K562 (cell line): Measurements from ENCODE around the gene KRT81. TPM values are rescaled to one million over a fixed set of nuclear protein-coding genes. Genes with fewer than 3 reads are reported as not detected.

Experiments used
- BHLHE40 ChIP-seq: IDR thresholded peaks from 2 replicates; pipeline ENCODE4 v1.6.1; 2011; ENCODE audit warnings: low read length, improper control_type of control experiment
- HMGN3 ChIP-seq: IDR thresholded peaks from 2 replicates; pipeline ENCODE4 v1.6.1; 2011; ENCODE audit warnings: borderline replicate concordance, low read depth, mild to moderate bottlenecking, mixed read lengths, low read length; ENCODE audit not compliant: insufficient read length; ENCODE audit errors: extremely low read depth
- KLF16 ChIP-seq: IDR thresholded peaks from 2 replicates; pipeline ENCODE4 v1.6.1; 2016; ENCODE audit warnings: antibody characterized with exemption
- MAZ ChIP-seq, 2 experiments: fragments of 450-650 bp in 1 of 2; sonication (generic) in 1 of 2; formaldehyde crosslinking; IDR thresholded peaks in 1 of 2; conservative IDR thresholded peaks in 1 of 2; 2 replicates each; pipeline versions ENCODE4 v1.4.0 to v1.5.0; 2020; ENCODE audit warnings: mild to moderate bottlenecking in 1 of 2, missing genetic modification reagents in 1 of 2
- PHTF2 ChIP-seq: fragments of 250-450 bp; sonication (Bioruptor Pico); IDR thresholded peaks from 2 replicates; pipeline ENCODE4 v1.5.0; 2021; ENCODE audit warnings: mild to moderate bottlenecking
- RUNX1 ChIP-seq: sonication (generic); IDR thresholded peaks from 2 replicates; pipeline ENCODE4 v1.6.1; 2016; ENCODE audit warnings: antibody characterized with exemption, low read depth
- YY1 ChIP-seq, 3 experiments: IDR thresholded peaks; 2 replicates each; pipeline ENCODE4 v1.6.1; 2011; ENCODE audit warnings: low read length in 2 of 3, mild to moderate bottlenecking in 2 of 3, moderate library complexity in 2 of 3, borderline replicate concordance in 1 of 3, control low read depth in 1 of 3, low read depth in 1 of 3; ENCODE audit not compliant: insufficient read depth in 3 of 3, insufficient replicate concordance in 2 of 3, control insufficient read depth in 1 of 3, insufficient read length in 1 of 3; ENCODE audit errors: extremely low read depth in 1 of 3
- polyA plus RNA-seq, 8 experiments: library from polyadenylated mRNA; depleted of rRNA in 4 of 8; stranded (reverse) in 5 of 8; unstranded in 3 of 8; fragments of >200 nt; fragmentation: Nextera tagmentation in 2 of 8; fragmentation: Illumina TruSeq in 1 of 8; extraction: Ambion mirVana in 2 of 8; extraction: Trizol in 1 of 8; gene quantifications; 2 replicates each; pipeline versions ENCODE4 v1.2.1 to v1.2.3, GENCODE V29; 2011 to 2014; ENCODE audit warnings: inconsistent platforms in 1 of 8, missing spikeins in 1 of 8
- total RNA-seq, 7 experiments: library from RNA; depleted of rRNA in 6 of 7; stranded (reverse); fragments of >200 nt in 6 of 7; fragmentation: Illumina TruSeq in 2 of 7; extraction: Trizol in 2 of 7; gene quantifications; 2 replicates each; pipeline versions ENCODE4 v1.2.1 to v1.2.3, GENCODE V29; 2011 to 2021; ENCODE audit warnings: low replicate concordance in 1 of 7
- TF ChIP-seq, protein P1 (sequence below): fragments of 250-450 bp; sonication (Bioruptor Pico); IDR thresholded peaks from 2 replicates; pipeline ENCODE4 v1.5.0; 2022; ENCODE audit warnings: mild to moderate bottlenecking
- TF ChIP-seq, protein P2 (sequence below): sonication (generic); formaldehyde crosslinking; IDR thresholded peaks from 2 replicates; pipeline ENCODE4 v1.8.0; 2022; ENCODE audit warnings: missing genetic modification reagents, mild to moderate bottlenecking, moderate library complexity, borderline replicate concordance
- TF ChIP-seq, protein P3 (sequence below): fragments of 250-450 bp; sonication (Bioruptor Pico); IDR thresholded peaks from 2 replicates; pipeline ENCODE4 v1.5.0; 2021
- TF ChIP-seq, protein P4 (sequence below), 2 experiments: fragments of 450-650 bp; formaldehyde crosslinking in 1 of 2; IDR thresholded peaks; 2 replicates each; pipeline versions ENCODE4 v1.4.0 to v1.6.1; 2014 to 2020; ENCODE audit warnings: mild to moderate bottlenecking in 2 of 2, borderline replicate concordance in 1 of 2, low read depth in 1 of 2

KRT81 gene
- total and polyA plus RNA-seq, 9 of the 15 experiments (the other 6 are each of a cell fraction or from before 2014, with no cell fraction given), result 0.27 TPM; not detected in 8

DNA sequence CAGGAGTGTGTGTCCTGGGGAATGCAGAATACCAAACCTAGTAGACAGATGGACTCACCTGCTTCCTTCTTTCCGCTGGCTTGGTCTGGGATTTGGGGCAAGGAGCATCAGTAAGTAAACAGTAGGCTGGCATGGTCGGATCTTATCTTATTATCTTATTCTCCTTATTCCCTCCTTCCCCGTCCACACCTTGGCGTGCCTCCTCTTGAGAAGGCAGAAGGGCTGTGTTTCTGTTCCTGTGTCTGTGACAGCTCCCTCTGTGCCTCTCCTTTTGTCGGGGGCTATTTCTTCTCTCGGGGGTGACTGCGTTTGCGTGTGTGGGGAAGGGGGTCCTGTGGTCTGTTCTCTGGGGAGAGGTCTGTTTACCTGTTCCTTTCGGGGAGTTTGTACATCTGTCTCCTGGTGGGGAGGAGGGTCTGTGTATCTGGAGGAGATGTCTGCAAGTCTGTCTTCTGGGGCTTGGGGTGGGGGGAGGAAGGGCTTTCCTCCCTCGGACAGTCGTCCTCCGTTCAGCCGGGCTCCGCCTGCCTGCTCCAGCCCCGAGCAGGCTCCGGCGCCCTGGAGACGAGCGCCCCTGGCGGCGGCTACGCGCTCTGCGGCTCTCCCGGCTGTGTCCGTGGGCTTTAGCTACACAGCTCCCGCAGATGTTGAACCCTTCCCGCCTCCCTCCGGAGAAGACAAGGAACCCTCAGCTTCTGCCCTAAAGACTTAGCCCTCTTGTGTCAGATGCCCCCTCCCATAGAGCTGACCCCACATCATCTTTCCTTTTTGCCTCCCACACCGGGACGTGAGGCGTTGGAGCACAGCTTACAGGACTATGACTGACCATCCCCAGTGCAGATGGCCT lies 12.5 kb downstream of the KRT81 start (continued):
- TF ChIP-seq, protein P1, sequence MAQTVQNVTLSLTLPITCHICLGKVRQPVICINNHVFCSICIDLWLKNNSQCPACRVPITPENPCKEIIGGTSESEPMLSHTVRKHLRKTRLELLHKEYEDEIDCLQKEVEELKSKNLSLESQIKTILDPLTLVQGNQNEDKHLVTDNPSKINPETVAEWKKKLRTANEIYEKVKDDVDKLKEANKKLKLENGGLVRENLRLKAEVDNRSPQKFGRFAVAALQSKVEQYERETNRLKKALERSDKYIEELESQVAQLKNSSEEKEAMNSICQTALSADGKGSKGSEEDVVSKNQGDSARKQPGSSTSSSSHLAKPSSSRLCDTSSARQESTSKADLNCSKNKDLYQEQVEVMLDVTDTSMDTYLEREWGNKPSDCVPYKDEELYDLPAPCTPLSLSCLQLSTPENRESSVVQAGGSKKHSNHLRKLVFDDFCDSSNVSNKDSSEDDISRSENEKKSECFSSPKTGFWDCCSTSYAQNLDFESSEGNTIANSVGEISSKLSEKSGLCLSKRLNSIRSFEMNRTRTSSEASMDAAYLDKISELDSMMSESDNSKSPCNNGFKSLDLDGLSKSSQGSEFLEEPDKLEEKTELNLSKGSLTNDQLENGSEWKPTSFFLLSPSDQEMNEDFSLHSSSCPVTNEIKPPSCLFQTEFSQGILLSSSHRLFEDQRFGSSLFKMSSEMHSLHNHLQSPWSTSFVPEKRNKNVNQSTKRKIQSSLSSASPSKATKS (CRISPR knock-in tag), result peak; percentile 9; the same call in 1 of the 2 replicates
- TF ChIP-seq YY1 (IDR thresholded peaks at IDR 0.05; ENCODE audit: borderline replicate concordance in 1 of 3, control insufficient read depth in 1 of 3, extremely low read depth in 1 of 3, insufficient read depth in 3 of 3, insufficient read length in 1 of 3, insufficient replicate concordance in 2 of 3, low read depth in 1 of 3, low read length in 2 of 3) (peak in 1 of 3 experiments; percentile 17), HMGN3 (peak; percentile 27), KLF16 (0 out of 2 replicates have a peak, but pooled peaks have one; percentile 39), BHLHE40 (no peak), PHTF2 (CRISPR knock-in tag) (no peak), RUNX1 (no peak), MAZ (CRISPR knock-in tag; conservative IDR thresholded peaks at IDR 0.05 in 1 of 2, IDR thresholded peaks at IDR 0.05 in 1 of 2) (peak; percentile 59 to 69)
- TF ChIP-seq, protein P2, sequence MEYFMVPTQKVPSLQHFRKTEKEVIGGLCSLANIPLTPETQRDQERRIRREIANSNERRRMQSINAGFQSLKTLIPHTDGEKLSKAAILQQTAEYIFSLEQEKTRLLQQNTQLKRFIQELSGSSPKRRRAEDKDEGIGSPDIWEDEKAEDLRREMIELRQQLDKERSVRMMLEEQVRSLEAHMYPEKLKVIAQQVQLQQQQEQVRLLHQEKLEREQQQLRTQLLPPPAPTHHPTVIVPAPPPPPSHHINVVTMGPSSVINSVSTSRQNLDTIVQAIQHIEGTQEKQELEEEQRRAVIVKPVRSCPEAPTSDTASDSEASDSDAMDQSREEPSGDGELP (CRISPR knock-in tag), result peak; percentile 39; the same call in 1 of the 2 replicates
- TF ChIP-seq, protein P3, sequence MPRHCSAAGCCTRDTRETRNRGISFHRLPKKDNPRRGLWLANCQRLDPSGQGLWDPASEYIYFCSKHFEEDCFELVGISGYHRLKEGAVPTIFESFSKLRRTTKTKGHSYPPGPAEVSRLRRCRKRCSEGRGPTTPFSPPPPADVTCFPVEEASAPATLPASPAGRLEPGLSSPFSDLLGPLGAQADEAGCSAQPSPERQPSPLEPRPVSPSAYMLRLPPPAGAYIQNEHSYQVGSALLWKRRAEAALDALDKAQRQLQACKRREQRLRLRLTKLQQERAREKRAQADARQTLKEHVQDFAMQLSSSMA (CRISPR knock-in tag), result peak; percentile 31; the same call in 1 of the 2 replicates
- TF ChIP-seq, protein P4, sequence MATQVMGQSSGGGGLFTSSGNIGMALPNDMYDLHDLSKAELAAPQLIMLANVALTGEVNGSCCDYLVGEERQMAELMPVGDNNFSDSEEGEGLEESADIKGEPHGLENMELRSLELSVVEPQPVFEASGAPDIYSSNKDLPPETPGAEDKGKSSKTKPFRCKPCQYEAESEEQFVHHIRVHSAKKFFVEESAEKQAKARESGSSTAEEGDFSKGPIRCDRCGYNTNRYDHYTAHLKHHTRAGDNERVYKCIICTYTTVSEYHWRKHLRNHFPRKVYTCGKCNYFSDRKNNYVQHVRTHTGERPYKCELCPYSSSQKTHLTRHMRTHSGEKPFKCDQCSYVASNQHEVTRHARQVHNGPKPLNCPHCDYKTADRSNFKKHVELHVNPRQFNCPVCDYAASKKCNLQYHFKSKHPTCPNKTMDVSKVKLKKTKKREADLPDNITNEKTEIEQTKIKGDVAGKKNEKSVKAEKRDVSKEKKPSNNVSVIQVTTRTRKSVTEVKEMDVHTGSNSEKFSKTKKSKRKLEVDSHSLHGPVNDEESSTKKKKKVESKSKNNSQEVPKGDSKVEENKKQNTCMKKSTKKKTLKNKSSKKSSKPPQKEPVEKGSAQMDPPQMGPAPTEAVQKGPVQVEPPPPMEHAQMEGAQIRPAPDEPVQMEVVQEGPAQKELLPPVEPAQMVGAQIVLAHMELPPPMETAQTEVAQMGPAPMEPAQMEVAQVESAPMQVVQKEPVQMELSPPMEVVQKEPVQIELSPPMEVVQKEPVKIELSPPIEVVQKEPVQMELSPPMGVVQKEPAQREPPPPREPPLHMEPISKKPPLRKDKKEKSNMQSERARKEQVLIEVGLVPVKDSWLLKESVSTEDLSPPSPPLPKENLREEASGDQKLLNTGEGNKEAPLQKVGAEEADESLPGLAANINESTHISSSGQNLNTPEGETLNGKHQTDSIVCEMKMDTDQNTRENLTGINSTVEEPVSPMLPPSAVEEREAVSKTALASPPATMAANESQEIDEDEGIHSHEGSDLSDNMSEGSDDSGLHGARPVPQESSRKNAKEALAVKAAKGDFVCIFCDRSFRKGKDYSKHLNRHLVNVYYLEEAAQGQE (IDR thresholded peaks at IDR 0.05; ENCODE audit: borderline replicate concordance), result peak; percentile 70
- TF ChIP-seq, protein P4 (CRISPR knock-in tag; IDR thresholded peaks at IDR 0.05; ENCODE audit: low read depth), result no peak
